Retinal pigment epithelial cell (primary cell): ENCODE measurements around the gene CEP152.

Source experiments
- DNase-seq: peaks from one replicate; pipeline ENCODE4 v3.0.0-alpha.2; 2010; ENCODE audit warnings: low read depth
- H3K4me3 ChIP-seq: 2 replicates; pipeline ENCODE4 v1.5.1; 2011; ENCODE audit warnings: mild to moderate bottlenecking, low read length, control low read depth, moderate library complexity
- CTCF ChIP-seq: conservative IDR thresholded peaks from 2 replicates; pipeline ENCODE4 v1.5.1; 2011; ENCODE audit warnings: low read depth, low read length, control low read depth, inconsistent platforms

The CEP152 gene

GRCh38 chr15:48757661-48758060 is 53.2 kb downstream of the CEP152 start:
- no peak overlapping the region for H3K4me3 ChIP-seq
- no peak for TF ChIP-seq CTCF
- DNase-seq: no peak

- H3K4me3 ChIP-seq: no peak overlapping the region
- TF ChIP-seq CTCF: no peak
- DNase-seq: peak; percentile 89
These were observed 56.9 kb downstream of the CEP152 start for GRCh38 chr15:48754011-48754410.

- H3K4me3 ChIP-seq: no peak overlapping the region
- DNase-seq: no peak
- TF ChIP-seq CTCF: no peak
These were observed 59.3 kb downstream of the CEP152 start for GRCh38 chr15:48751595-48751994.

- H3K4me3 ChIP-seq: no peak overlapping the region
- DNase-seq: no peak
- no peak for TF ChIP-seq CTCF
These were observed 62.3 kb downstream of the CEP152 start for GRCh38 chr15:48748535-48748934.

- H3K4me3 ChIP-seq: no peak overlapping the region
- DNase-seq: no peak
- no peak for TF ChIP-seq CTCF
These were observed 77.3 kb downstream of the CEP152 start for GRCh38 chr15:48733615-48734014.

GRCh38 chr15:48730506-48730905 is 80.4 kb downstream of the CEP152 start:
- no peak for TF ChIP-seq CTCF
- H3K4me3 ChIP-seq: no peak overlapping the region
- no peak for DNase-seq

GRCh38 chr15:48723969-48724368 is 86.9 kb downstream of the CEP152 start:
- no peak for DNase-seq
- no peak overlapping the region for H3K4me3 ChIP-seq
- no peak for TF ChIP-seq CTCF
